ENCODE measurements around the gene PLXNC1. TPM values are rescaled to one million over a fixed set of nuclear protein-coding genes. Genes with fewer than 3 reads are reported as not detected.

Gene PLXNC1
- total and polyA plus RNA-seq, 2 donors (not counting 1 experiment from before 2014, with no cell fraction given): 9.7 to 33.6 TPM

DNA sequence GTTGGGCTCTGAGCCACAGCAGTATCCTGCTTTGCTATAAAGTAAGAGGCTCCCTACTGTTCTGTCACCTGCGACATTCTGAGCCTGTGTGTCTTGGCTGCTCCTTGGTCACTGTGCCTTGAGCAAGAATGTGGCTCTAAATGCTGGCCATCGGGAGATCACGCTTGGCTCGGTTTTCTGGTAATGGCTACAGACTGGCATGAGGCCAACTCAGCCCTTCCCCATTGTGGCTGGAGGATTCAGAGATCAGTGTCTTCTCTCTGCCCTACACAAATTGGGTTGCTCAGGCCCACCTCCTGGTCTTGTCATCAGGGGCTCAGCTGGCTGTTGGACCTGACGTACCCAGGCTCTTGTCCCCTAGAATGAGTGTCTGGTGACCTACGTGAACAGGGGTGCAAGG is 94.5 kb downstream of the PLXNC1 start:
- DNase-seq (no peak), ATAC-seq (ENCODE audit: low read depth) (no peak)
- no peaks in the 10 kb centered on the region for H3K9me3 ChIP-seq (ENCODE audit: control extremely low read depth in 1 of 3, control insufficient read depth in 2 of 3, insufficient read depth in 1 of 3, low read length in 2 of 3)
- H3K27ac ChIP-seq (ENCODE audit: low read length in 2 of 2): no peak overlapping the region
- no peak overlapping the region for H3K4me2 ChIP-seq (replicated peaks; ENCODE audit: low read depth, low read length, poor library complexity, severe bottlenecking)
- peaks cover 21% of the 10 kb centered on the region for H3K79me2 ChIP-seq (ENCODE audit: control insufficient read depth, insufficient read depth, low read length)
- H3K36me3 ChIP-seq (replicated peaks in 1 of 2; ENCODE audit: control extremely low read depth in 1 of 2, control insufficient read depth in 1 of 2, extremely low read depth in 1 of 2, insufficient read depth in 2 of 2, low read length in 1 of 2): peaks cover 0 to 3% of the 10 kb centered on the region in 2 experiments
- no peak overlapping the region for H3K4me3 ChIP-seq (ENCODE audit: control extremely low read depth in 1 of 5, extremely low read depth in 1 of 5, insufficient read depth in 1 of 5, low read depth in 2 of 5, low read length in 4 of 5)
- no peak overlapping the region for H3K9ac ChIP-seq (ENCODE audit: low read length)
- peaks cover 65 to 68% of the 10 kb centered on the region in 2 donors for H3K4me1 ChIP-seq (ENCODE audit: control insufficient read depth in 2 of 2, insufficient read depth in 2 of 2, low read length in 2 of 2)
- ChIA-PET POLR2A (interaction anchor here (0.5 kb wide), 1 partner anchor 94 kb away, joined by 4 read pairs; no protein-coding TSS in a partner anchor), CTCF (interaction anchor here (1.1 kb wide), 1 partner anchor 20 kb away, joined by 3 read pairs; no protein-coding TSS in a partner anchor)
- TF ChIP-seq EZH2 (IDR thresholded peaks at IDR 0.05; ENCODE audit: borderline replicate concordance, insufficient read depth, low read depth, low read length, poor library complexity, severe bottlenecking): no peak
- TF ChIP-seq CTCF (IDR thresholded peaks at IDR 0.05): no peak
- WGBS (ENCODE audit: insufficient coverage): 94% methylated on average over 6 of the region's 6 CpGs
- H3K27me3 ChIP-seq (replicated peaks in 1 of 4; ENCODE audit: control extremely low read depth in 1 of 4, control insufficient read depth in 3 of 4, insufficient read depth in 4 of 4, low read length in 3 of 4): no peaks in the 10 kb centered on the region
- peak overlapping the region; percentile 15 for H3K27ac Mint-ChIP-seq
- H4K20me1 ChIP-seq (ENCODE audit: control insufficient read depth, insufficient read depth, low read length, poor library complexity, severe bottlenecking): no peaks in the 10 kb centered on the region
- no peak overlapping the region for H2AFZ ChIP-seq (ENCODE audit: insufficient read depth, low read depth, low read length, poor library complexity, severe bottlenecking)
- intact Hi-C loops (cut with micrococcal nuclease): loop anchor here (5.0 kb wide), 1 partner anchor 34 kb away; no protein-coding TSS in a partner anchor
- H3K4me3 Mint-ChIP-seq: no peak overlapping the region
- H3K27me3 Mint-ChIP-seq: no peaks in the 10 kb centered on the region
- H3K4me1 Mint-ChIP-seq: peaks cover 67% of the 10 kb centered on the region
- no peaks in the 10 kb centered on the region for H3K9me3 Mint-ChIP-seq (ENCODE audit: insufficient read depth)

Data from B cell (primary cell).